Vagina (tissue), 2 donors: Measurements from ENCODE around the gene PPFIA2.

Experiments used
- POLR2A ChIP-seq, 2 donors: fragments of 450-650 bp; IDR thresholded peaks; one replicate each; pipeline ENCODE4 v1.6.1; 2017; ENCODE audit warnings: antibody characterized with exemption in 2 of 2, mild to moderate bottlenecking in 2 of 2, moderate library complexity in 2 of 2
- POLR2AphosphoS5 ChIP-seq, 2 donors: sonication (generic); formaldehyde crosslinking; IDR thresholded peaks; one replicate each; pipeline ENCODE4 v1.9.0; 2017; ENCODE audit warnings: antibody characterized with exemption in 2 of 2, mild to moderate bottlenecking in 2 of 2, low read depth in 1 of 2; ENCODE audit not compliant: insufficient read depth in 1 of 2
- TF ChIP-seq, protein P1 (sequence below), 3 experiments: fragments of 450-650 bp in 2 of 3; fragments of 200-600 bp in 1 of 3; sonication (generic) in 1 of 3; IDR thresholded peaks; one replicate each; pipeline ENCODE4 v1.5.1; 2017 to 2019; ENCODE audit warnings: antibody characterized with exemption in 3 of 3, mild to moderate bottlenecking in 2 of 3, moderate library complexity in 2 of 3

DNA sequence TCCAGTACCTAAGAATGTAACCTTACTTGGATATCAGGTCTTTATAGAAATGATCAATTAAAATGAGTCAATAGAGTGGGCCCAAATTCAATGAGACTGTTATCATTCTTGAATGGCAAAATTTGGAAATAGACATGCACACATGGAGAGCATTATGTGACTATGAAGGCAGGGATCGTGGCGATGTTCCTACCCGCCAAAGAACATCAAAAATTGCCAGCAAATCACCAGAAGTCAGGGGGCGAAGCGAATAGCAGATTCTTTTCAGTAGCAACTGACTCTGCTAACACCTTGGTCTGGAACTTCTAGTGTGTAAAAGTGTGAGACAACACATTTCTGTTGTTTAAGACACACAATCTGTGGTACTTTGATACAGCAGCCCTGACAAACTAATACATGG is 488.8 kb downstream of the PPFIA2 start:
- TF ChIP-seq, protein P1, sequence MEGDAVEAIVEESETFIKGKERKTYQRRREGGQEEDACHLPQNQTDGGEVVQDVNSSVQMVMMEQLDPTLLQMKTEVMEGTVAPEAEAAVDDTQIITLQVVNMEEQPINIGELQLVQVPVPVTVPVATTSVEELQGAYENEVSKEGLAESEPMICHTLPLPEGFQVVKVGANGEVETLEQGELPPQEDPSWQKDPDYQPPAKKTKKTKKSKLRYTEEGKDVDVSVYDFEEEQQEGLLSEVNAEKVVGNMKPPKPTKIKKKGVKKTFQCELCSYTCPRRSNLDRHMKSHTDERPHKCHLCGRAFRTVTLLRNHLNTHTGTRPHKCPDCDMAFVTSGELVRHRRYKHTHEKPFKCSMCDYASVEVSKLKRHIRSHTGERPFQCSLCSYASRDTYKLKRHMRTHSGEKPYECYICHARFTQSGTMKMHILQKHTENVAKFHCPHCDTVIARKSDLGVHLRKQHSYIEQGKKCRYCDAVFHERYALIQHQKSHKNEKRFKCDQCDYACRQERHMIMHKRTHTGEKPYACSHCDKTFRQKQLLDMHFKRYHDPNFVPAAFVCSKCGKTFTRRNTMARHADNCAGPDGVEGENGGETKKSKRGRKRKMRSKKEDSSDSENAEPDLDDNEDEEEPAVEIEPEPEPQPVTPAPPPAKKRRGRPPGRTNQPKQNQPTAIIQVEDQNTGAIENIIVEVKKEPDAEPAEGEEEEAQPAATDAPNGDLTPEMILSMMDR (IDR thresholded peaks at IDR 0.05), result no peak
- TF ChIP-seq POLR2A (IDR thresholded peaks at IDR 0.05) (no peak), POLR2AphosphoS5 (IDR thresholded peaks at IDR 0.05; ENCODE audit: insufficient read depth in 1 of 2, low read depth in 1 of 2) (no peak)
